Esophagus mucosa (tissue), 1 donor: ENCODE results near the gene JAM3. TPM values are rescaled to one million over a fixed set of nuclear protein-coding genes. Genes with fewer than 3 reads are reported as not detected.
"Not testable (repeated sequence)": the region's sequence is repeated elsewhere in the genome, so short reads cannot be mapped to it uniquely, and the experiment has no call there.

Experiments used
- ATAC-seq: fragments of 200-7000 bp; cut with Tn5 transposase; one replicate; pipeline ENCODE4 v1.9.1; 2020
- total RNA-seq: library from RNA; stranded (reverse); gene quantifications from one replicate; pipeline ENCODE4 v1.2.4, GENCODE V29; 2023
- donor health status: DM: yes; HTN: yes; CAD: no.

JAM3 gene
- total RNA-seq, 1 donor from 2014 or later: 1.7 TPM

DNA sequence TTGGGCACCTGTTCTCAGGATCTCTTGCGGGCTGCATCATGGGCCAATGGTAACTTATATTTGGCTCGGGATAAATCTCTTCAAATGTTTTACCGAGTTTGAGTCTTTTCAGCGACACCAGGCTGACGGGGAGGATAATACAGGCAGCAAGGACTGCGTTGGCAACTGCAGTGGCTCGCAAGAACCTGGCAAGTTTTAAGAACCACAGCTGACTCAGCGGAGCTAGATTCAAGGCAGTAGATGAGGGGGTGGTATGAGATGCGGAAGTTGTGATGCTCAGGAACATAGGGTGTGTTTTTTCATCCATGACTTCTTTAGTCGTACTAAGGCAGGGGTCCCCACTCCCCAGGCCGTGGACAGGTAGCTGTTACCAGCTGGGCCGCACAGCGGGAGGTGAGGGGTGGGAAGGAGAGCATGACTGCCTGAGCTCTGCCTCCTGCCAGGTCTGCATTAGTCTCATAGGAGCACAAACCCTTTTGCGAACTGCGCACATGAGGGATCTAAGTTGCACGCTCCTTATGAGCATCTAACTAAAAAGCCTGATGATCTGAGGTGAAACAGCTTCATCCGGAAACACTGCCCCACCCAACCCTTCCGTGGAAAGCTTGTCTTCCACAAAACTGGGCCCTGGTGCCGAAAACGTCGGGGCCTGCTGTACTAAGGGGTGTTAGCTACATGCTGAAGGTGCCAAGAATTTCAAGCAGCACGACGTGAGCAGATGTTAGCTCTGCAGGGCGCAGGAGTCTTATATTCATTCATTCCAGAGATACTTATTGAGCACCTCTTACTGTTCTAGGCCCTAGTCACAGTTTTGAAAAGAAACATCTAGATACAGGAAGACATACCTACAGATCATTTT is 6.4 kb upstream of the JAM3 start:
- no peak for ATAC-seq

DNA sequence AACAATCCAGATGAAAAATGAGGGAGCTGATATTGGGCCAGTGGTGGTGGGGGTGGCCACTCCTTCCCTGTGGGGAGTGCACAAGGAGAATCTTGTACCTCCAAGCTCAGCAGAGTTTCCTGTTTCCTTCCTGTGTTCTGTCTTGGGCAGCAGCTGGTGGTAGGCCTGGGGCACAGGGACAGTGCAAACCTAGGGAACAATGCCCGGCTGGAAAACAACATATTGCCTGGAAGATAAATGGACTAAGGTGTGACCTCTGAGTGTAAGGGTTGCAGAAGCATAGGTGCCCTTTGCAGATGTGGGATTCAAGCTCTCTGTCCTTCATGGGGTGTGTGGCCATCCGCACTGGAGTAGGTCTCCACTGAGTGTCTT is 5.8 kb upstream of the JAM3 start:
- ATAC-seq: no peak

DNA sequence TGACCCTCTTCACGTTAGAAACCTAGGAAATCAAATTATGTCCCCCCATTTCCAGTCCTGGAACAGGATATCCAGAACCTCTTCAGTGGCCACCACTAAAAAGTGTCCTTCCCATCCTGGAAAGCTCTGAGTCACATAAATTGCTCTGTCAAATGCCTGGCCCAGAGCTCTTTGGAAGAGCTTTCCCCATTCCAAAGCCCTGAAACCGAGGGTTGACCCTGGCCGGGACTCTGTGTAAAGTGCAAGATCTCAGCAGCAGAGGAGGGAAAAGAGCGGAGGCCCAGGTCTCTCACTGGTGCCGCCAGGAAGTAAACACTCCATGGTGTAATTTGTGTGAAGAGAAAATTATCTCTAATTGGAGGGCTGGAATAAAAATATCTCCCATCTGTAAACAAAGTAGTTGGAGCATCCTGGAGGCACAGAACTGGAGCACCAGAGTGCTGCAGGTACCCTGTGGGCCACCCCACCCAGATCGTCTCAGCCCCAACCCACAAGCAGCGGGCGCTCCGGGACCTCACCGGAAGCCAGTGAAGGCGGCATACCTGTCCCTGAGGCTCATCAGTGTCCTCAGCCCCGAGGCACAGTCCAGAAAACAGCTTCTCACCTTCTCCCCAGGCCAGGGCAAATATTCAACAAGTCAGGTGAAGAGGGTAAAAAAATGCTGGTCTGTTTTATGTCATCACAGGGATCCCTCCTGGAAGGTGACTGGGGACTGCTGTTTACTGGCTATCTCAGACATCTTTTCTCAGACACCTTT is 4.7 kb upstream of the JAM3 start:
- ATAC-seq: no peak

DNA sequence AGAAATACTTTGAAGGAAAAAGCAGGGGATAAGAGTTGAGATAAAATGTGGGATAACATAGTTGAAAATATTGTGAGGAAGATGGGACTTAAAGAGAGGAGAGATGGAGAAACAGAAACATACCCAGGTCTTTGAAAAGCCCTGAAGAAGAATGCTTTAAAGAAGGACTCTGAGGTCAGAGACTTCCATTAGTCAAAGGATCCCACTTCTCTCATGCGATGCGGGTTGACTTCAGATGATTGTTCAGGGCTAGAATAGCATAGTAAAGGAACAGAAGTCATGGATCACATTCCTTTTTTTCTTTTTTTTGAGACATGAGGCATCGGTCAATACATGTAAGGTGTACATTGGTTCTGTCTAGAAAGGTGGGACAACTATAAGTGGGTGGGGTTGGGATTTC is 3.5 kb upstream of the JAM3 start:
- ATAC-seq: no peak

DNA sequence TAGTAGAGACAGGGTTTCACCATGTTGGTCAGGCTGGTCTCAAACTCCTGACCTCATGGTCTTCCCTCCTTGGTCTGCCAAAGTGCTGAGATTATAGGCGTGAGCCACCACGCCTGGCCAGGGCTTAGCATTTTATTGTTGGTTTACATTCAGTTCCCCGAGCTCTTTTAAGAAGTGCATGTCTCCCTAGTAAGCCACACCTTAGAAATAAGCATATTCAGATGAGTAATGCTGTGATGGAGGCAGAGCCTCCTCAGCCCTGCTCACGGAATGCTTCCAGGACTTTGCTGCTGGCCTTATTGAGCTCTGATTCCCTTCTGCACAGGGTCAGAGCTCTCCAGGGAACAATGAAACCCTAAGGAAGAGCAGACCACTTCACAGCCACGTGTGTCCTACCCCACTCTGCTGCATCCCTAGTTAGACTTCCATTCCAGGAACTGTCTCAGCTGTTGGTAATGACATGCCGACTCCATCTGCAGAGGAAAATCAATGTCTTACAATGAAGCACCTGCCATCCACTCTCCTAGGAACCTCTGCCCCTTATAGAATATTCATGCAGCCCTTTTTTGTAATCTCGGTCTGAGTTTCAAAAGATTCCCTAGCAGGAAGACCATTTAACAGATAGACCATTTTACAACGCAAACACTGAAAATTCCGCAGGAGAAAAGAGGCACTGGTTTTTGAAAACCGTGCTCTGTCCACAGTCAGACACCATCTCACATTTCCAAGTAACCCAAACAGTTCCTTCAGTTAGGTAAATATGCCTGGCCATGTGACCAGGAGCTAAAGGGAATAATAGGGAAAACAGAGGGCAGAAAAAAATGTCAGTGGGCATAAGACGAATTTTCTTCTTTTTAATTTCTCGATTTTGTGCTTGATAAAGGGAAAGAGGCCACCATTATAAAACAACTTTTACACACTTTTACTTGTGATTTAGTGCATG is 1.7 kb upstream of the JAM3 start:
- ATAC-seq: peak; percentile 75

DNA sequence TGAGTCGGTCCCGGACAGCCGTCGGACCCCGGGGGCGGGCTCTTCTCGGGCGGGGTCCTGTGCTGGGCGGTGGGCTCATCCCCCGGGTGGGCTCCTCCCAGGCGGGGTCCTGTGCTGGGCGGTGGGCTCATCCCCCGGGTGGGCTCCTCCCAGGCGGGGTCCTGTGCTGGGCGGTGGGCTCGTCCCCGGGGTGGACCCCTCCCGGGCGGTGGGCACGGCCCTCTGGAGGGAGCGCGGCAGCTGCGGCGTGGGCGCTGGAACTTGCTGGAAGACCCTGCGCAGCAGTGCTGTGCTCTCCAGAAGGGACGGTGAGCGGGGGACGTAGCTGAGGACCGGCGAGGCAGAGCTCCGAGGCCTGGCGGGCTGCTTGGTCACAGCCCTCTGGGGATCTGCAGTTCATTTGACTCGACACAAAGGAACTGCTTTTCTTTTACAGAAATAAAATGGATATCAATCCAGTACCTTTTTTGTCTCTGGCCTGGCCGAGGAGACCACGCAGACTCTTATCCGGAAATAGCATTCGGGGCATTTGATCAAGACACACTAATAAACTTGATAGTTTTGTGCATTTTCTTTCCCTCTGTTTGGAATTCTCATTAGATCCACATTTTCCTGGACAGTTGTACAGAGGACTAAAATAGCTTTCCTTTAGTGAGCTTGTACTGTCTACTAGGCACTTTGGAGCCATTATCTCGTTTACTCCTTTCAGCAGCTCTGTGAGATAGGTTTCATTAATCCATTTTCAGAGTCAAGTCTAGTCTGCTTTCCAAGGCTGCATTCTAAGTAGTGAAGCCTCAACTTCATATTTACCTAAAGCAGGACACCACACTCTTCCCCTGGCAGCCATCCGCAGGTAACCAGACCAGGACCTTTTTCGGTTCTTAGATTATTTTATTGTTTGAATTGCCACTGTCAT is 812 bp downstream of the JAM3 start:
- ATAC-seq: peak; percentile 42

DNA sequence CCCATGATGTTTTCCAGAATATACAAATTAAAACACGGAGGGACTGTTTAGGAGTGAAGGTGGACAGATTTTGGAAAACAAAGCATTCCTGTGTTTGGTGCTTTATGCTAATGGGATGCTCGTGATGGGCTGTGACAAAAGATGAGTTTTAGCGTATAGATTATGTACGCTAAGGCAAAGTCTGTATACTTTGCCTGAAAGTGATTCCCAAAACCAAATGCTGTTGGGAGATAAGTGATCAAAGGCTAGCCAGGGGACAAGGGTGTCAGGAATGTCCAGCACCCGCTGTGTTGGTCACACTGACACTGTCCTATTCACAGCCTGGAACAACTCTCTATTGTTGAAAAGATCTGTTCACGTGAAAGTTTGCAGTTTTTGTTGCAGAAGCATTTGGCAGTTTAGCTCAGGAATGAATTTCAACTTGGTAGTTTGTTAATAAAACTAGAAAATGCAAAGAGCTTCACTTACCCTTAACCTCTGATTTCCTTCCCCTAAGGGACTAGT is 1.5 kb downstream of the JAM3 start:
- ATAC-seq: no peak

DNA sequence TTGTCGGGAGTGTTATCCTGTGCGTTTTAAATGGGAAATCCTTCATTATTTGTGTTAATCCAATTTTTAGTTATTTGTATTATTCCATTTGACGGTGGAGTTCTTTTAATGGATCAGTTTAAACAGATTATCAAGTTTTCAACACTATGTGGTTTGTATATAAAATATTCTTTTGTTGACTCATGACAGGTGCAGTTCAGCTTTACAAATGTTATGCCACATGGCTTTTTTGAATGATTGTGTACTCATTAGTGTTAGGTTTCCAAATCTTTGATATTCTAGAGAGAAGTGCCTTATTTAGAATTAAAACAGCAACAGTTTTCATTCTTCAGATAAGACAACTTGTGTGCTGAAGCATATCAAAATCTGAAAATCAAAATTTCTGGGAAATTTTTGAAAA is 2.4 kb downstream of the JAM3 start:
- ATAC-seq: no peak

DNA sequence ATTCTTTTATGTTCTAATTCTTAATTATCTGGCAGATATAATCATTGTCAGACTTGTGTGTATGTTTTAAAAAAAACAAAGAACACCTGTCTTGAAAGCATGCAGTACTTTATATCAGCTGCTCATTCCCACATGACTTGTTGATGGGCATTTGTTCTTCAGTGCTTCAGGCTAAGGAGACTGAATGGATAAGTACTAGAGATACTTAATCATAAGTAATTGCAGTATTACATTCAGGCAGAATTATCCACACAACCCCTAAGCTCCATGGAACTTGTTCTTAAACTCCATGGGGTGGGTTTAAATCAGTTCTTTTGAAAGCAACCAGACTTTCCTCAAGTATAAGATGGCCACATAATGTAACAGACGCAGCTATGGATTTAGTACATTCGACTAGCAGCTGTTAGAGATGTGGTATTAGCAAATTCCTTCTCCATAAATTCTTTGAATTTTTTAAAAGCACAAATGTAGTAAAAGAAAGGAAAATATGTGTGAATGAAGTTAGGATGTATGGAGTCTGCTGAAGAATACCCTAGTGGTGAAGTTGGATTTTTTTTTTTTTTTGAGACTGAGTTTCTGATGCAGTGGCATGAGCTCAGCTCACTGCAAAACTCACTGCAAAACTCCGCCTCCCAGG is 3.0 kb downstream of the JAM3 start:
- no peak for ATAC-seq

DNA sequence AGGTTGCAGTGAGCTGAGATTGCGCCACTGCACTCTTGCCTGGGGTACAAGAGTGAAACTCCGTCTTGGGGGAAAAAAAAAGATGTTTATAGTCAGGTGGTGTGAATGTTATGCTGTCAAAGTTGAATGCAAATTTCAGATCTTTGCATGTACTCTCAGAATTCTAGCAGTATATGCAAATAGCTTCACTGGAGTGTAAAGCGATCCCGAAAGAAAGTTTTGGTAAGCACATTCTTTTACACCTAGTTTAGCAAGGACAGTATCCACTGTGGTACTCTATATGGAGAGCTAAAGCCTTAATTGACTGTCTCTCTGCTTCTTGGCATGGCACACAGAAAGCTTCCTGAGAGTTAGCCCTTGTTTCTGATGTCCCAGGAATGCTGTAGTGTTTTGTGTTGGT is 4.0 kb downstream of the JAM3 start:
- no peak for ATAC-seq

DNA sequence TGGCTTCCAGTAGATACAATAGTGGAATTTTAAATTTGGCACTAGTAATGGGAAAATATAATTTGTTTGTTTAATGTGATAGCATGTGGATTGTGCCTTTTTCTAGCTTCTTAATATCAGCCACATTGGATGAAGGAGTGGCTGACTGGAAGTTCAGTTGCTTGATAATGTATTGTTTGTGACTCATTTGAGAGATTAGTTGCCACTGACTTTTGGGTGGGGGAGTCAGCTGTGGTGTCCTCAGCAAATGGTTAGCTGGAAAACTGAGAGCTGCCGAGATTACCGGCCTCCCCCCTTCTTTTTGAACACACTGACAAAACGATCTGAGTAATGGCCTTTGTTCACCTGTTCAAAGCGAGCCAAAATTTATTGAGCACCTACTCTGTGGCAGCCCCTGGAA is 5.5 kb downstream of the JAM3 start:
- ATAC-seq: no peak

DNA sequence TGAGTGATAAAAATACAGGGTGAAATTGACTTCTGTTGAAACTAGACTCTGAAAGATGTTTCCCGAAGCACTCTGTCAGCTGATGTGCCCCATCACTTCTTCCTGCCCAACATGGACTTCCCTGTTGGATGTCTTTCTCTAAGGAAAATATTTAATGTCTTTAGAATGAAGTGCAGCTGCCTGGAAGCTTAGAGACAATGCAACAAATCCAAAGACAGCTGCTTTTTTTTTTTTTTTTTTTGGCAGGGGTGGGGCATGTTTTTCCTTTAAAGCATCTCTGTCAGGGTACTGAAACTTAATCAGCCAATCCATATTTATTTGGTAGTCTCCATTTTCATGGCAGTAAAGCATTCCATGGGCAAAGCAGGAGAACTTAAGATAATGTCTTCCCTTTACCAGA is 5.9 kb downstream of the JAM3 start:
- no peak for ATAC-seq

DNA sequence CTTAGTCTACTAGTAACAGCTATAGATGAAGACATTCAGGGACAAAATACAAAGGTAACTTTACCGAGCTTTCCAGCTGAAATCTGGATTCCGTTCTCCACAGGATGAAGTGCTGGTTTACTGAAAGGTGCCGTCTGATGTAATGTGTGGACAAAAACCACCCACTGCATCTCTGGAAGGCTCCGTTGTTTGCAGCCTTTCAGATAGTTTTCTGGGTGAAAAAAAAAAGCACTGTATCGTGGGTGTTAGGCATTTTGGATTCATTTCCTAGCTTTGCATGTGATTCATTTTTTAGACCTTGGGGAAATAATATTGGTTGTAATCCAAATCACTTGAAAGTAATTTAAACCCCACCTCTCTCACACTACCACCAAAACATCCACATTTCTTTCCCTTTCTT is 10.4 kb downstream of the JAM3 start:
- ATAC-seq: no peak

DNA sequence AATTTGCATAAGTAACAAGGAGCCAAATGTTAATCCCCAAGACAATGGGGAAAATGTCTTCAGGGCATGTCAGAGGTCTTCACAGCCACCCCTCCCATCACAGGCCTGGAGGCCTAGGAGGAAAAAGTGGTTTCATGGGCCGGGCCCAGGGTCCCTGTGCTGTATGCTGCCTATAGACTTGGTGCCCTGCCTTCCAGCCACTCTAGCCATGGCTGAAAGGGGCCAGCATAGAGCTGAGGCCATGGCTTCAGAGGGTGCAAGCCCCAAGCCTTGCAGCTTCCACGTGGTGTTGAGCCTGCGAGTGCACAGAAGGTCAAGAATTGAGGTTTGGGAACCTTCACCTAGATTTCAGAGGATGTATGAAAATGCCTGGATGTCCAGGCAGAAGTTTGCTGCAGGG is 12.4 kb downstream of the JAM3 start:
- ATAC-seq: not testable (repeated sequence)

DNA sequence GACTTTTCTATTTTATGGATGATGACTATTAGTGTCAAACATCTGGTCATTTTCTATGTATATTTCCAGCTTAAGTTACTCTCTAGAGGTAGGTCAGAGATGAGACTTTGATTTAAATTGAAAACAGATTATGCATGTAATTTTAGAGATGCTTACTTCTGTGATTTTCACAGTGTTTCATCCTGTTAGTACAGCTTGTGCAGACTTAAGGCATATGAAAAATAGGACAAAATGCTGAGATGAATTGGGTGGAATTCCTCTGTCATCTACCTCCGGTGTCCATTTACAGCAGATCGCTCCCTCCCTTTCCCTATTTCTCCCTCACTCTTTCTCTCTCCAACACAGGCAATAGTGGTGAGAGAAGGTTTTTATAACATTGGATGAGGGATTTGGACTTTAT is 14.1 kb downstream of the JAM3 start:
- ATAC-seq: no peak

DNA sequence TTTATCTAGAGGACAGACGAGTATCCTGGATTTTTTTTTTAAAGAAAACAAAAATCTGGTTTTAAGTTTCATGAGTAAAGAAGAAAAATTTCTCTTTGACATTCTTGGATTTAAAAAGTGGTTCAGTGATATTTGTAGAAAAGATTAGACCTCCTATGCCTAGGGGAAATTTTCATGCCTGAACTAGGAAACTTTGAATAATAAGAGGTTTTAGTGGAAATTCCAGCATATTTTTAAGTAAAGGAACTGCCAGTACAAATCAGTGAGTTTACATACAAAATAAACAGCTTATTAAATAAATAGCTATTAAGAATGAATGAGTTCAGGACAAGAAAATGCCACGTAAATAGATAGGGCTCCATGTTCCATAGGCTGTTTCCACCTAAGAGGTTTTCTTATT is 17.5 kb downstream of the JAM3 start:
- no peak for ATAC-seq

DNA sequence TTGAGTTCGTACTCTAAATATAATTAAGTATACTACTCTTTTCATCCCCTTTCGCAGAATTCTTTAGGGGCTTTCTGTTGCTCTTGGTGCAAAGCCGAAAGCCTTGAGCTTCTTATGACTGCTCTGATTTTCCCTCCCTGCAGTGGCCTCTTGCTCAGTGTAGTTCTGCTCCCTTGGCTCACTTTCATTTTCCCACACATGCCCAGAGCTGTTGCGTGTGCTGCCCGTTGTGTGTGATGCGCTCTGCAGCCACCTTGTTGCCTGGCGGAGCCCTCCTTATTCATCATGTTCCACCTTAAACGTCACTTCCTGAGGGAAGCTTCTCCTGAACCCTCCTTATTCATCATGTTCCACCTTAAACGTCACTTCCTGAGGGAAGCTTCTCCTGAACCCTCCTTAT is 23.1 kb downstream of the JAM3 start:
- peak; percentile 42 for ATAC-seq

DNA sequence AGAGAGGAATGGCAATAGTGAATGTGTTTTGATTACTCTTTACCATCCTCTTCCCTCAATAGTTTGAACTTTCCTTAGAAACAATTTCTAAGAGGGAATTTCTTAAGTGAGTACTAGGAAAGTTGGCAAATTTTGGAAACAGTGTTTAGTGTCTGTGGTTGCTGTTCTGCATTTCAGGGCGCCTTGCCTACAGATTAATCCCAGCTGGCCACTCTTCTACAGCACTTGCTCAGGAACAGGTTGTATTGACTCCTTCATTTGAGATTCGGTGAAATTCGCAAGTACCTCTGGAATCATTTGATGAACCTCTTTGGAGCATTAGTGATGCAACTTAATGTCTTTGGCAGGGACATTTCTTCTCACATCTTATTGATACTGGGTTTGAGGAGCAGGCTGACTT is 28.3 kb downstream of the JAM3 start:
- ATAC-seq: no peak

DNA sequence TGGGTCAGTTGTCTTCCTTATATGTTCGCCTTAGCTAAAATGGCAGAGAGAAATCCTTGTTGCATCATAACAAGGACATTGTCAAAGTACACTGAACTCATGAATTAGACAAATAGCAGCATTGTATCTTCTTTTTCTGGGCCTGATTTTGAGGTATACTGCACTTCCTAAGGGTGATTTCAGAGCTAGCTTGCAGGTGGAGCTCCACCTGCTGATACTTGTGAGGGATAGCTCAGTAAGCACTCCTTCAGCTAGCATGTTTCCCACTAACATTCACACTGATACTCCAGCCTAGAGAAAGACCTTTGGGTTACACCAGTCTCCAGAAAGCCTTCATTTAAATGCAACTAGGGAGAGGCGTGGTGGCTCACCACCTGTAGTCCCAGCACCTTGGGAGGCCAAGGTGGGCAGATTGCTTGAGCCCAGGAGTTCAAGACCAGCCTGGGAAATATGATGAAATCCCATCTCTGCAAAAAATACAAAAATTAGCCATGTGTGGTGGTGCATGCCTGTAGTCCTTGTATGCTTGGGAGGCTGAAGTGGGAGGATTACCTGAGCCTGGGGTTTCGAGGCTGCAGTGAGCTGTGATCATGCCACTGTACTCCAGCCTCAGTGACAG is 29.8 kb downstream of the JAM3 start:
- peak; percentile 43 for ATAC-seq

DNA sequence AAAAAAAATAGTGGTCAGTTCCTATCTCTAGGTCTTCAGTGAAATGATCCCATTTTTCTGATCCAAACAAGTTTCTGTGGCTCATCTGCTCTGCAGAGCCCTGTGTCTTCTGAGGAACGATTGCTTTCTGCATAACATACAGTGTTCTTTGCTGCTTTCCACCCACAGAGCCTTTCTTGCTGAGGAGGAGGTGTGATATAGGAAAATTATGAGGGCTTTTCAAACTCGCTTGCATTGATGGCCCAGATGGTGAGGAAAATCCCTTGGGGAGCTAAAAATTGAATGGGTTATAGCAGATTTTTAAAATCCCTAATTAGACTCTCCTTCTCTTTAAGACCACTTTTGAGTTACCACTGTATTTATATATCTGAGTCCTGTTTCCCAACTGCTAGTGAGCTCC is 31.3 kb downstream of the JAM3 start:
- ATAC-seq: no peak

DNA sequence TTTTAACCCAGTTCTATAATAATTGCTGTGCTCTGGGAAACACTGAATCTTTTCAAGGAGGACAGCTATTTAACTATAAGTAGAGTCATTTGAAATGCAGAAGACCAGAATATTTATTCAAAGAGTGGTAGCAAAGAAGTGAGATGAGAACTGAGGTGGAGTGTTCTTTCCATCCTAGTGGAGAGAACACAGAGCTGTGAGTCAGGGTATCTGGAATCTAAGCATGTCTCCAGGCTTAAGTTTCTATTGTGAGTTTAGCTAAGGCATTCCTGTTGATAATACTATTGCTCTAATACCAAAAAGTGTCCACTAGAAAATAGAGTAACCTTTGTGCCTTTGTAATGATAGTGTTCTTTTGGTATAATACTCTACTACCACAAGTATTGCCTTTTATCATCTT is 32.4 kb downstream of the JAM3 start:
- ATAC-seq: no peak
